Ovary (tissue), 9 donors: ENCODE results near the gene TPST2. TPM values are rescaled to one million over a fixed set of nuclear protein-coding genes. Genes with fewer than 3 reads are reported as not detected.

Experiments
- DNase-seq, 5 donors: peaks; one replicate each; pipeline ENCODE4 v3.0.0-alpha.2; 2019 to 2020
- H3K27ac ChIP-seq, 2 donors: fragments of 200-600 bp; one replicate each; pipeline versions ENCODE4 v1.5.1 to v1.8.0; 2019 to 2022
- H3K27me3 ChIP-seq: fragments of 200-600 bp; one replicate; pipeline ENCODE4 v1.8.0; 2022
- H3K36me3 ChIP-seq: fragments of 200-600 bp; sonication (generic); one replicate; pipeline ENCODE4 v1.5.1; 2019
- H3K4me1 ChIP-seq: one replicate; pipeline ENCODE4 v1.8.1; 2013; ENCODE audit warnings: mild to moderate bottlenecking, moderate library complexity; ENCODE audit not compliant: insufficient read depth
- H3K4me3 ChIP-seq: fragments of 200-600 bp; sonication (generic); one replicate; pipeline ENCODE4 v1.5.1; 2017
- H3K9me3 ChIP-seq, 2 donors: fragments of 200-600 bp in 1 of 2; sonication (generic) in 1 of 2; one replicate each; pipeline versions ENCODE4 v1.5.1 to v1.8.1; 2013 to 2019; ENCODE audit warnings: mild to moderate bottlenecking in 1 of 2, moderate library complexity in 1 of 2
- EP300 ChIP-seq: sonication (generic); formaldehyde crosslinking; IDR thresholded peaks from one replicate; pipeline ENCODE4 v1.6.1; 2017; ENCODE audit warnings: antibody characterized with exemption
- POLR2A ChIP-seq: fragments of 450-650 bp; IDR thresholded peaks from one replicate; pipeline ENCODE4 v1.6.1; 2017; ENCODE audit warnings: antibody characterized with exemption, mild to moderate bottlenecking, moderate library complexity
- WGBS, 3 donors: extraction: QIAGEN DNeasy Blood & Tissue Kit in 1 of 3; methylation state at CpG; one replicate each; pipeline versions ENCODE4 v1.1.5 to v1.1.7; 2013 to 2017; 5-methylcytosine and 5-hydroxymethylcytosine counted together
- intact Hi-C, 4 donors: fragments of 100-400 bp; cut with DNase I; formaldehyde crosslinking; loops; one replicate each; pipeline versions ENCODE4 v1.11.0 to v1.15.1; 2022 to 2023
- polyA plus RNA-seq, 2 donors: library from polyadenylated mRNA; stranded (reverse); fragments of 200-250 nt in 1 of 2; fragments of 350-450 nt in 1 of 2; fragmentation: Illumina TruSeq in 1 of 2; extraction: RNeasy Lipid Tissue Mini Kit (QIAGEN cat#74804) in 1 of 2; gene quantifications; one replicate each; pipeline ENCODE4 v1.2.3, GENCODE V29; 2013 to 2014
- total RNA-seq, 7 donors: library from RNA; depleted of rRNA in 2 of 7; stranded (reverse); fragments of >200 nt in 2 of 7; fragmentation: NEBNext Ultra II Directional in 3 of 7; extraction: Animal tissue kit (Norgen Biotek cat#: 25700) in 3 of 7; gene quantifications; one replicate each; pipeline versions ENCODE4 v1.1.0 to v1.2.4, GENCODE V29; 2016 to 2023
- TF ChIP-seq, protein P1 (sequence below), 3 donors: fragments of 450-650 bp in 2 of 3; fragments of 200-600 bp in 1 of 3; IDR thresholded peaks; one replicate each; pipeline versions ENCODE4 v1.5.1 to v1.8.0; 2016 to 2022; ENCODE audit warnings: antibody characterized with exemption in 3 of 3, mild to moderate bottlenecking in 1 of 3
- donor health status: DM: no; HTN: no; CAD: no; lungs with moderate emphysema.
- donor health status: DM: no; HTN: no; CAD: no.
- donor health status: Bipolar disorder and iron deficiency.
- donor health status: DM: yes; HTN: yes; CAD: no.
- donor health status: DM: no; HTN: no; CAD: no.
- donor health status: DM: yes; HTN: yes; CAD: no.

Gene TPST2
- total and polyA plus RNA-seq, 9 donors, result 10.5 to 28.5 (median 15.0) TPM

DNA sequence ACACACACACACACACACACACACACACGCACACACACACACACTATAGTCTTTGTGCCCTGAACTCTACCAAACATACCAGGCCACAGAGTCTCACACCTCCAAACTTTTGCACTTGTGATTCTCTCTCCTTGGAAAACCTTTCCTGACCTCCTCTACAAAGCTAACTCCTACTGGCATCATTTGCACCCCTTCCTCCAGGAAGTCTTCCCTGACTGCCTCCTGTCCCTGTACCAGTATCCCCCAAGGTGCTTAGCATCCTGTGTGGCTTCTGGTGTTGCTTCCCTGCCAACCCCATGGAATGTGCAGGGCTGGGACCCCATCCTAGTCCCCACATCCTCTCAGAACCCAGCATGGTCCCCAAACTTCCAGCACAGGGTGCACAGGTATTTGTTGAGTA is 8.9 kb downstream of the TPST2 start:
- Histone ChIP-seq H3K27ac (no peak overlapping the region), H3K27me3 (no peaks in the 10 kb centered on the region), H3K4me3 (no peak overlapping the region), H3K4me1 (no peaks in the 10 kb centered on the region), H3K36me3 (no peaks in the 10 kb centered on the region), H3K9me3 (no peaks in the 10 kb centered on the region)
- intact Hi-C loops, result loop anchor here in 1 of 4 donors (10.0 kb wide), 1 partner anchor 96 kb away; the partner anchor contains the start of genes HPS4 and SRRD
- DNase-seq, result no peak
- no peak for TF ChIP-seq POLR2A
- TF ChIP-seq, protein P1, sequence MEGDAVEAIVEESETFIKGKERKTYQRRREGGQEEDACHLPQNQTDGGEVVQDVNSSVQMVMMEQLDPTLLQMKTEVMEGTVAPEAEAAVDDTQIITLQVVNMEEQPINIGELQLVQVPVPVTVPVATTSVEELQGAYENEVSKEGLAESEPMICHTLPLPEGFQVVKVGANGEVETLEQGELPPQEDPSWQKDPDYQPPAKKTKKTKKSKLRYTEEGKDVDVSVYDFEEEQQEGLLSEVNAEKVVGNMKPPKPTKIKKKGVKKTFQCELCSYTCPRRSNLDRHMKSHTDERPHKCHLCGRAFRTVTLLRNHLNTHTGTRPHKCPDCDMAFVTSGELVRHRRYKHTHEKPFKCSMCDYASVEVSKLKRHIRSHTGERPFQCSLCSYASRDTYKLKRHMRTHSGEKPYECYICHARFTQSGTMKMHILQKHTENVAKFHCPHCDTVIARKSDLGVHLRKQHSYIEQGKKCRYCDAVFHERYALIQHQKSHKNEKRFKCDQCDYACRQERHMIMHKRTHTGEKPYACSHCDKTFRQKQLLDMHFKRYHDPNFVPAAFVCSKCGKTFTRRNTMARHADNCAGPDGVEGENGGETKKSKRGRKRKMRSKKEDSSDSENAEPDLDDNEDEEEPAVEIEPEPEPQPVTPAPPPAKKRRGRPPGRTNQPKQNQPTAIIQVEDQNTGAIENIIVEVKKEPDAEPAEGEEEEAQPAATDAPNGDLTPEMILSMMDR (IDR thresholded peaks at IDR 0.05), result no peak
- TF ChIP-seq EP300, result no peak
- WGBS, 3 donors, result 0 to 57% (median 50%) methylated on average over 1 of the region's 1 CpG

DNA sequence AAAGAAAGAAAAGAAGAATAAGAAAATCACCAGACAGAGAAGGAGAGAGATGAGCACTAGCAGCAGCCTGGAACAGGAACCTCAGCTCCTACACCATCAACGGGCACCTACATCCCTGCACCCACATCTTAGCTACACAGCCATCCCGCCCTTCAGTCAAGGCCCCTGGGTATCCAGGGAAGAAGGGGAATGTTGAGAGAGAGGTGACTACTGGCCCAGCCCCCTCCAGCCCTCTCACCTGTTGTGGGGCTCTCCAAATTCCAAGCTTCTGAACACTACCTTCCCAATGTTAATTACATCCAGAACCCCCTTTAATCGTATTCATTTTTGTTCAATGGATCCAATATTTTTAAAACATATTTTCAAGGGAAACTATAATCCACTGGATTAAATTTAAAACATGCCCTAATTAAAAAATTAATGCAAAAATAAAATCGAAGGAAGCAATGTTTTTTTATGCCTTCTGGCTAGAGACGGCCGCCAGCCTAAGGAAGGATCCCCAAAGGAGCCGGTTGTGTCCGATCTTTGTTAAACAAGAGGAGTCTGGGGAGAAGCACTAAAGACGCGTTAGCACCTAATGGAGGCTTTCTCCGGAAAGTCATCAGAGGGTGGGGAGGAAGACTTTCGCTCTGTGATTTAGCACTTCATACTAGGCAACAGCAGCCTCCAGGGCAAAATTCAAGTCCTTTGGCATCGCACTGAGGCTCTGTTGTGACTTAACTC is 9.5 kb downstream of the TPST2 start:
- DNase-seq, result no peak
- H3K27me3 ChIP-seq, result no peaks in the 10 kb centered on the region
- H3K4me1 ChIP-seq, result no peaks in the 10 kb centered on the region
- no peaks in the 10 kb centered on the region for H3K36me3 ChIP-seq
- no peak overlapping the region for H3K27ac ChIP-seq
- H3K4me3 ChIP-seq, result no peak overlapping the region
- intact Hi-C loops, result loop anchor here in 1 of 4 donors (10.0 kb wide), 1 partner anchor 96 kb away; the partner anchor contains the start of genes HPS4 and SRRD
- H3K9me3 ChIP-seq, result no peaks in the 10 kb centered on the region
- no peak for TF ChIP-seq EP300
- TF ChIP-seq POLR2A, result no peak
- TF ChIP-seq, protein P1 (IDR thresholded peaks at IDR 0.05), result no peak
- WGBS, 3 donors, result 78 to 81% (median 79%) methylated on average over 13 of the region's 13 CpGs

DNA sequence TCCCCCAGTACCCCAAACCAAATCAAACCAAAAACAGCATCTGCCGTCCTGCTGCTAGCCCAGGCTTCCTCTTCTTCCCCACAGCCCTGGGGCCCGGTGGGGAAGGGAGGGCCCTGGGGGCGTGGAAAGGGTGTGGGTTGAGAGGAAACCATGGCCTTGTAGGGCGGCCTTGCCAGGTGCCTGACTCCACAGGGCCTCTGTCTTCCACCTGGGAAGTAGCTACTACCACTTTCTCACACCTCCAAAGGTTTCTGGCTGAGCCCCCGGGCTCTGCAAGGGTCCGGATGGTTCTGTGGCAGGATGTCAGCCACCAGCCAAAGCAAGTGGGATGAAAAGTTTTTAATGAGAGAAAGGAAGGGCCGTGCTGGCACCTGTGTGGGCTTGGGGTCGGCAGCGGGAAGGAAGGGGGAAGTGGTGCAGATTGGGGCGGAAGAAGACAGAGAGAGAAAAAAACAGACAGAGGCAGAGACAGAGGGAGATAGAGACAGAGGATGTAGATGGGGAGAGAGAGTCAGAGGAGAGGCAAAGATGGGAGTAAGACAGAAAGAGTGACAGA is 10.5 kb downstream of the TPST2 start:
- intact Hi-C loops, result no loop called here

DNA sequence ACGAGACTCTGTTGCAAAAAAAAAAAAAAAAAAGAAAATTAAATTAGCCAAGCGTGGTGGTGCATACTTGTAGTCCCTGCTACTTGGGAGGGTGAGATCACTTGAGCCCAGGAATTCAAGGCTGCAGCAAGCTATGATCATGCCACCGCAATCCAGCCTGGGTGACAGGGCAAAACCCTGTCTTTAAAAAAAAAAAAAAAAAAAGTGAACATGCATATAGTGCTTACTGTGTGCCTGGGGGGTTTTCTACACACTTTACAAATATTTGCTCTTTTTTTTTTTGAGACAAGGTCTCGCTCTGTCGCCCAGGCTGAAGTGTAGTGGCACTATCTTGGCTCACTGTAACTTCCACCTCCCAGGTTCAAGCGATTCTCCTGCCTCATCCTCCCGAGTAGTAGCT is 12.9 kb downstream of the TPST2 start:
- no peaks in the 10 kb centered on the region for H3K4me1 ChIP-seq
- intact Hi-C loops, result no loop called here
- TF ChIP-seq EP300, result no peak
- TF ChIP-seq POLR2A, result no peak
- TF ChIP-seq, protein P1 (IDR thresholded peaks at IDR 0.05), result no peak
- H3K27me3 ChIP-seq, result no peaks in the 10 kb centered on the region
- H3K4me3 ChIP-seq, result no peak overlapping the region
- 92 to 98% (median 96%) methylated on average over 7 of the region's 7 CpGs for WGBS, 3 donors
- no peaks in the 10 kb centered on the region for H3K9me3 ChIP-seq
- no peak for DNase-seq
- no peak overlapping the region for H3K27ac ChIP-seq
- H3K36me3 ChIP-seq, result no peaks in the 10 kb centered on the region

More for the DNA sequence above, 10.5 kb downstream of the TPST2 start:
- Histone ChIP-seq H3K36me3 (no peaks in the 10 kb centered on the region), H3K4me1 (no peaks in the 10 kb centered on the region), H3K9me3 (no peaks in the 10 kb centered on the region), H3K27me3 (no peaks in the 10 kb centered on the region), H3K4me3 (no peak overlapping the region), H3K27ac (no peak overlapping the region)
- TF ChIP-seq EP300 (no peak), POLR2A (no peak)
- TF ChIP-seq, protein P1 (IDR thresholded peaks at IDR 0.05), result no peak
- 67 to 72% (median 72%) methylated on average over 10 of the region's 10 CpGs for WGBS, 3 donors
- no peak for DNase-seq
